Measurements from ENCODE around the gene COMMD3. TPM values are rescaled to one million over a fixed set of nuclear protein-coding genes. Genes with fewer than 3 reads are reported as not detected.

COMMD3 gene
- total RNA-seq, 1 donor from 2014 or later: 83.5 TPM

GRCh38 chr10:22317771-22318565 is 1.8 kb downstream of the COMMD3 start:
- no peak for DNase-seq

DNA sequence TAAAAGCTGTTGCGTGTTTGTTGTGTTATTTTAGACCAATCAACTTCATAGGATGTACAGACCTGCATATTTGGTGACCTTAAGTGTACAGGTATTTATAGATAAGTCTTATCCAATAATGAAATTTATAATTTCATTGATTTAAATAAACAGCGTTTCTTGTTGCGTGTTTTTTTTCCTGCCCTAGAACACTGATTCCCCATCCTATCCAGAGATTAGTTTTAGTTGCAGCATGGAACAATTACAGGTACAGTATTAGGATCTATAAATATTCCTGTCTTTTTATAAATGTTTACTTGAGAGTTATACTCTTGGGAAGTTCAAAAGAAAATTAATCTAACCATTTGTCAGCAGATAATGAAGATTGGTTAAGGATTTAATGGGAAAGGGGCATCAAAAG is 2.6 kb downstream of the COMMD3 start:
- ATAC-seq: no peak
- intact Hi-C loops (cut with micrococcal nuclease): loop anchor here (5.0 to 10.0 kb wide), 2 partner anchors 66 to 94 kb away; no protein-coding TSS in a partner anchor

More at GRCh38 chr10:22317771-22318565, 1.8 kb downstream of the COMMD3 start:
- no peak for ATAC-seq
- intact Hi-C loops (cut with micrococcal nuclease): loop anchor here (5.0 to 10.0 kb wide), 2 partner anchors 66 to 93 kb away; no protein-coding TSS in a partner anchor

DNA sequence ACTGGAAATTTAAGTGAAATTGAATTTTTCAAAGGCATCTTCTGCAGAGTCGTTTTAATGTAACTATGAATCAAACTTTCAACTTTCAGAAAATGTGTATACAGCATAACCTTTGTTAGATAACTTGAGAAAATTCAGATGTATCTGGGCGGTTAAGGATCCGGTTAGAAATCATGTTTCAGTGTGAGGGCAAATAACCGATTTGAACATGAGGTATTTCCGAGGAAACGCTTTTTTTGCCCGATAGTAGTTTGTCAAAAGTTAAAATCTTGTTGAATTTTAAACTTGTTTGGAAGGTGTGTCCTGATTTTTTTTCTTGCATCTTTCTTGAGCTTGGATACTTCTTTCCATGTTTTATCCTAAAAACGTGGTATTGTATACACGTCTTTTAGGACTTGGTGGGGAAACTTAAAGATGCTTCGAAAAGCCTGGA is 3.4 kb downstream of the COMMD3 start:
- intact Hi-C loops (cut with micrococcal nuclease): loop anchor here (5.0 to 10.0 kb wide), 2 partner anchors 67 to 95 kb away; no protein-coding TSS in a partner anchor
- DNase-seq (no peak), ATAC-seq (no peak)

More for the DNA sequence above, 2.6 kb downstream of the COMMD3 start:
- no peak for DNase-seq

DNA sequence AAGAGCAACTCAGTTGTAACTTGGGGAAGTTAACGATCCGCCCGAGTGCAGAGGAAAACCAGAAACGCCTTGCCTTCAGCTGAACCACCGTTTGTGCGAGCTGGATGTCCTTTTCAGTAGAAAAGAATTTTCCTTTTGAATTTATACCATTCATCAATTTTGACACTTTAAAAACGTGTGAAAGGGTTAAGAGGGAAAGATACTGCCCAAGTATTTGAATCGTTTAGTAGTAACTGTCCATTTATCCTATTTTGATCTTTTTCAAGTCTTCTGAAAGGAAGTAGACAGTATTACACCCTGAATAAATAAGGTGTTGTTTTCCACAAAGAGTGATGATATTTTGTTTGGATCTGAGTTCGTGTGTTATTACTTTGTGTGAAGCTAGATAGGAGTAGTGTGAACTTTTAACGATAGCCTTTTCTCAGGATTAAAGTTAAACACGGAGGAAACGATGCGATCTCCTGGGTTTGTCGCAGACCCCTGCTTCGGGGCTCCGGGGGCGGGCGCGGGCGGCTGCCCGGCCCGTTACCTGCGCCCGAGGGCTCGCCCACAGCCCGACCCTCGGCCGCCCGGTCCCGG is 3.9 kb downstream of the COMMD3 start:
- ATAC-seq (no peak), DNase-seq (no peak)
- intact Hi-C loops (cut with micrococcal nuclease): loop anchor here (5.0 to 10.0 kb wide), 3 partner anchors 68 to 395 kb away; partner anchors contain the start of gene PIP4K2A

- intact Hi-C loops (cut with micrococcal nuclease): loop anchor here (10.0 kb wide), 1 partner anchor 394 kb away; the partner anchor contains the start of gene PIP4K2A
- DNase-seq: peak; percentile 85
- peak; percentile 78 for ATAC-seq
These were observed 4.5 kb downstream of the COMMD3 start, which contains the start of gene BMI1 for GRCh38 chr10:22320591-22321155. Gene BMI1, plus strand, starts transcription at chr10:22321099. Its CDS starts 5,351 bp downstream, at chr10:22326450.

DNA sequence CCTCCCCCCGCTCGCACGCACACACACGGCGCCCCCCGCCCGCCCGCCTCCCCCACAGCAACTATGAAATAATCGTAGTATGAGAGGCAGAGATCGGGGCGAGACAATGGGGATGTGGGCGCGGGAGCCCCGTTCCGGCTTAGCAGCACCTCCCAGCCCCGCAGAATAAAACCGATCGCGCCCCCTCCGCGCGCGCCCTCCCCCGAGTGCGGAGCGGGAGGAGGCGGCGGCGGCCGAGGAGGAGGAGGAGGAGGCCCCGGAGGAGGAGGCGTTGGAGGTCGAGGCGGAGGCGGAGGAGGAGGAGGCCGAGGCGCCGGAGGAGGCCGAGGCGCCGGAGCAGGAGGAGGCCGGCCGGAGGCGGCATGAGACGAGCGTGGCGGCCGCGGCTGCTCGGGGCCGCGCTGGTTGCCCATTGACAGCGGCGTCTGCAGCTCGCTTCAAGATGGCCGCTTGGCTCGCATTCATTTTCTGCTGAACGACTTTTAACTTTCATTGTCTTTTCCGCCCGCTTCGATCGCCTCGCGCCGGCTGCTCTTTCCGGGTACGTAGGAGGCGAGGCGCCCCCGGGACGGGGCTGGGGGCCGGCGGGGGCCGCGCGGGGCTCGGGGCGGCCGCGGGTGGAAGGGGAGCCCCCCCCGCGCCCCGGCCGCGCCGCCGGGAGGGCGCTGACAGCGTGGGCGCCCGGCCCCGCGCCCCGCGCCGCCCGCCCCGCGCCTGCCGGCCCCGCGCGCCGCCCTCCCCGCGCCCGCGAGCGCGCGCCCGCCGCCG is 5.2 kb downstream of the COMMD3 start:
- DNase-seq (peak; percentile 81), ATAC-seq (peak; percentile 58)
- intact Hi-C loops (cut with micrococcal nuclease): loop anchor here (10.0 kb wide), 1 partner anchor 393 kb away; the partner anchor contains the start of gene PIP4K2A

GRCh38 chr10:22321924-22322640 is 5.9 kb downstream of the COMMD3 start:
- ATAC-seq: no peak
- intact Hi-C loops (cut with micrococcal nuclease): loop anchor here (10.0 kb wide), 1 partner anchor 393 kb away; the partner anchor contains the start of gene PIP4K2A
- DNase-seq: peak; percentile 53

DNA sequence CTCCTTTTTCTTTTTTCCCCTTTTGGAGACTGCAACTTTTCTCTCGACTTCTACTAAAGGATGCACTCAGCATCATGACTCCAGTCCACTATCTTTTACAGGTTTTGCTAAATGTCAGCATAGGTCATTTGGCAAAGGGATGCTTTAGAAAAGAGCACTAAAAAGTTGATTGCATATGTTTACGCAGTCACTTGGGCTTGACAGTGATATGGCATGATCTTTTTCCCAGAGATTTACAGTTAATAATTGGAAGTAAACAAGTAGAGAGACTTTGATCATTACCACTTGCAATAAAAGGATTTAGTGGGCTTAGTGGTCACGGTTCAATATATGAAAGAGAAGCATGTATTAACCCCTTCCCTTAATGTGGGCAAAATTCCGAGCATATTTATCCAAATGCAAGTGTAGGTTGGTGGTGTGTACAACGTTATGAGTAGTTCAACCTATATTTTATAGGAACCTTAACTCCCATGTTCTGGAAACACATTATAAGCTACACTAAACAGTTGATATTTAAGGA is 6.5 kb downstream of the COMMD3 start:
- intact Hi-C loops (cut with micrococcal nuclease): loop anchor here (10.0 kb wide), 1 partner anchor 392 kb away; the partner anchor contains the start of gene PIP4K2A
- ATAC-seq: no peak
- DNase-seq: no peak

DNA sequence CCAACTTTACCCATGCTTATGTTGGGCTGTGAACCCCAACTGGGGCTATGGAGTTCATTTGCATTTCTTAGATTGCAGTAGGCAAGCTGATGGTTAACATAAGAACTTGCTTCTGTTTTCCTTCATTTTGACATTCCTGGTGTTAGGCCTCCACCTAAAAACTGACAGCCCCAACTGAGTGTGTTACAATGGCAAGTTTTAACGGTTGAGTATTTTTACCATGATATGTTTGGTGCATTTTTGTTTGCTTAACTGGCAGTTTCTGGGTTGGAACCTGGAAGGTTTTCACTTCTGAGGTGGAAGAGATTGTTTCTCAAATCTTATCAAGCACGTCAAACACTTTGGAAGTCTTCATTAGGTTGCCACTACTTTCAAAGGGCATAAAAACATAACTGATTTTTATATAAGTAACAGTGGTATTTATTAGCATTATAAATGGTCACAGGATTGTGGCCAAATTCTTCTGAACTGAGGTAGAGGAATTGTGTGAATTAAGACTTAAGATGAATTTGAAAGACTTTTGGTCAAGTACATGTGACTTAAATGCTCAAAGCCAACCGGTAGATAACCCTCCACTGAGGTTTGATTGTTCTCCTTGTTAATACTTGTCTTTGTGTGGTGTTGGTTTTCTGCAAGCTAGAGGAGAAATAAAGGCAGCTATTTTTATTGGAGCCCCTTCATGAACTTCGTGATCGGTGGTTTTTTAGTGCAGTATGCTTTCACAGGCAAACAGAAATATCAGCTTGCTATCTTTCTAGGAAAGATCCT is 7.5 kb downstream of the COMMD3 start:
- DNase-seq: no peak
- intact Hi-C loops (cut with micrococcal nuclease): loop anchor here (10.0 kb wide), 1 partner anchor 391 kb away; the partner anchor contains the start of gene PIP4K2A
- no peak for ATAC-seq

GRCh38 chr10:22324413-22324812 is 8.2 kb downstream of the COMMD3 start:
- no peak for ATAC-seq
- intact Hi-C loops (cut with micrococcal nuclease): loop anchor here (10.0 kb wide), 1 partner anchor 390 kb away; the partner anchor contains the start of gene PIP4K2A
- DNase-seq: no peak

- intact Hi-C loops (cut with micrococcal nuclease): loop anchor here (10.0 kb wide), 1 partner anchor 390 kb away; the partner anchor contains the start of gene PIP4K2A
- no peak for ATAC-seq
- DNase-seq: no peak
These were observed 8.7 kb downstream of the COMMD3 start for GRCh38 chr10:22324893-22325271.

DNA sequence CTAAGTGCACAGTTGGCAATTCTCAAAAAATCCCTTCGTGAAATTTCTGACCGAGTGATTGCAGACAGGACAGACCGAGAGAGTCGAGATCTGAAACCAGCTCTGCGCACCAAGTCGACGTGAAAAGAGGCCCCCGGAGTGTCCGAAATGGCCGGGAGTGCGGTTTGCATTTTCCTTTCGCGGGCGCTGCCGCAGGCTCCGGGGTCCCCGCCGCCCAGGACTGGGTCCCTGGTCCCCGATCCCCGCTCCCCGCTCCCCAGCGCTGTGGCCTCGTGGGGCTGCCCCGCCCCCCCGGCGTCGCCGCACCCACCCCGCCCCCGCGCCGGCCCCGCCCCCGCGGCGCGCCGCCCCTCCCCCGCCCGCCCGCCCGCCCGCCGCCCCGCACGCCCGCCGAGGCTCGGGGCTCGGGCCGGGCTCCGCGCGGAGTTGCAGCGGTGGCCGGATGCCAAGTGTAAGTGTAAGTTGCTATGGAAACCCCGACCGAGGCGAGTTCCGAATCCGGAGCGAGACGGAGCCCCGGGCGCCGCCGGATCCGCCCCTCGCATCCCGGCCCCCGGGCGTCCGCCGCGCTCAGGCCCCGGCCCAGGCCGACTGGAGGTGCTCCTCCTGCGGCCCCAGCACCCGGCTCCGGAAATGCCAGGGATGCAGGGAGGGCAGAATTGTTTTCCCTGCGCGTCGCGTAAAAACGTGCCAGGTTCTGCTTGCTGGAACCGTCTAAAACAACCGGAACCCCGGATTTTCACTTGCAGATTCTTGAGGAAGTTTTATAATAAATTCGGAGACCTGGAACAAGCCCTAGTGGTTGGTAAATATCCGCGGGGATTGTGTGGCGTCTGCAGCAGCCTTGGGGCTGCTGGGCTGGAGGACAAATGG is 9.3 kb downstream of the COMMD3 start:
- DNase-seq (peak; percentile 83), ATAC-seq (peak; percentile 46)
- intact Hi-C loops (cut with micrococcal nuclease): loop anchor here (10.0 kb wide), 1 partner anchor 389 kb away; the partner anchor contains the start of gene PIP4K2A

DNA sequence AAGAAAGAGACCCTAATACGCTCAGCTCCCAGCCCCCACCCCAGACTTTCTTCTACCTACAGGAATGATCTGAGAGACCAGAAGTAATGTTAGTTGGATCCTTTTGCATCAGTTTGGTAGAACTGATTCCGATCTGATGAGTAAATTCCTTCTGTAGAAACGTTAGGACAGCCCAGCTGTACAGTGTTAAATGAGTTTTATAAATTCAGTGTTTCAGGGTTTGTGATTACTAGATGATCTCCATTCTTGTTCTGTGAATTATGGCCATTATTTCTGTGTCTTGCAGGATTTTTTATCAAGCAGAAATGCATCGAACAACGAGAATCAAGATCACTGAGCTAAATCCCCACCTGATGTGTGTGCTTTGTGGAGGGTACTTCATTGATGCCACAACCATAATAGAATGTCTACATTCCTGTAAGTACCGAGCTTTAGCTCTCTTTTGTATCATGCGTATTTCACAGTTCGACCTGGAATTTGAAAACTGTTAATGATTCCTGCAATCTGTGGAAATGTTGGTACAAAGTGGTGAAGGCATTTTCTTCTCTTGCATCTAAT is 10.0 kb downstream of the COMMD3 start:
- ATAC-seq (no peak), DNase-seq (no peak)
- intact Hi-C loops (cut with micrococcal nuclease): loop anchor here (10.0 kb wide), 1 partner anchor 389 kb away; the partner anchor contains the start of gene PIP4K2A

- DNase-seq (no peak), ATAC-seq (no peak)
- intact Hi-C loops (cut with micrococcal nuclease): loop anchor here (10.0 kb wide), 1 partner anchor 386 kb away; the partner anchor contains the start of gene PIP4K2A
These were observed 13.0 kb downstream of the COMMD3 start for GRCh38 chr10:22329150-22329549.

DNA sequence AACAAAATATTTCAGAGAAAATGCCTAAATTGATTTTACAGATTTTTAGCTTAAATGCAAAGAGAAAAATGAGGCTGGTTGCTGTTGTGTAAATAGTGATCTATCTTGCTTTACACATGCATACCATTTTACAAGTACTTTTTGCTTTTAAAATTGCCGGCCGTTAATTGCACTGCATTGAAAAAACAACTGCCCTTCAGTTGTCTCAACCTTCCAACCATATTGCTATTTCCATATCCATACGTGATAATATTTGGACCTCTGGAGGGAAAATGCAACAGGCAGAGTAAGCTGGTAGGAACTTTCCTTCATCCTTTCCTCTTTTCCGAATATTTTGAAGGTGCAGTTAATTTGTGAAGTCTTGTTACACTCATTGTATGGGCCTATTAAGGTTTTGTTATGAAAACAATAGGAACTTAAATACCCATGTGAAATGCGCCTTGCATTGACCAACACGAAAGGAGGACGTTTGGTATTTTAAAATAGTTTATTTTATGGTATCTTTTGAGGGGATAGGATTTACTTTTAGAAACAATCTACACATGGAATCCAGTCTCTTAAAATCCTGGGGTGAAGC is 16.0 kb downstream of the COMMD3 start:
- DNase-seq (no peak), ATAC-seq (no peak)
- intact Hi-C loops (cut with micrococcal nuclease): no loop called here
